ENCODE measurements around the gene HDAC2.
"Not testable (repeated sequence)": the region's sequence is repeated elsewhere in the genome, so short reads cannot be mapped to it uniquely, and the experiment has no call there.

Gene HDAC2

DNA sequence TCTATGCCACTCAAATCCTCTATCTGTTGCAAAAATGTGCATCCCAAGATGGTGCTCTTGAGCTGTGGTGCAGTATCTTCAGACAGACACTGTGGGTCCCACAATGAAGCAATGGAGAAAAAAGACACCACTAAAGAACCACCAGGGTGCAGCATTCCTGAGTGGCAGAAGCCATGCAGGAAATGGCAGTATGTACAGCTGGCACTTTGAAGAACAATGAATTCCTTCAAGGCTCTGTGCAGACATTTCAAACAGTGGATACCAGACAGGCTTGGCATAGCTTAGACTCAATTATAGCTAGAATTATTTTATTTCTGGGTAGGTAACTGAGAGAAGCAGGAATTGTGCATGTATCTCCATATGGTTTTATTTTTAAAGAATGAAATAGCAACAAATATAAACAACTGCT lies 24.0 kb upstream of the HDAC2 start:
- peak; percentile 78 for TF ChIP-seq CTCF (IDR thresholded peaks at IDR 0.05; ENCODE audit: insufficient read depth, low read depth, low read length, missing control alignments)
- no peak overlapping the region for H3K4me3 ChIP-seq (ENCODE audit: low read length)
- DNase-seq (ENCODE audit: low read depth): peak; percentile 87

- H3K4me3 ChIP-seq (ENCODE audit: low read length): no peak overlapping the region
- TF ChIP-seq CTCF (IDR thresholded peaks at IDR 0.05; ENCODE audit: insufficient read depth, low read depth, low read length, missing control alignments): no peak
- DNase-seq (ENCODE audit: low read depth): no peak
Measured at GRCh38 chr6:113989675-113990074, 18.7 kb upstream of the HDAC2 start.

DNA sequence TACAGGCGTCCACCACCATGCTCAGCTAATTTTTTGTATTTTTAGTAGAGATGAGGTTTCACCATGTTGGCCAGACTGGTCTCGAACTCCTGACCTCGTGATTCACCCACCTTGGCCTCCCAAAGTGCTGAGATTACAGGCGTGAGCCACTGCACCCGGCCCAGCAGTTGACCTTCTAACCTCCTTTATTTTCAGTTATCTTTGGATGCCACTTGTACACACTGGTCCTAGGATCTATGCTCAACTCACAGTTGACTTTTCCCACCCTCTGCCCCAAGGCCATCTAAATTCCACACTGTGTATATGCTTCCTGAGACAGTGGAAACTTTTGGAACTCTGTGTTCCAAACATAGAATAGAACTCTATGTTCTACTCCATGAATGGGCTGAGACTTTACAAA lies 11.7 kb upstream of the HDAC2 start:
- not testable (repeated sequence) for H3K4me3 ChIP-seq (ENCODE audit: low read length); DNase-seq (ENCODE audit: low read depth)

DNA sequence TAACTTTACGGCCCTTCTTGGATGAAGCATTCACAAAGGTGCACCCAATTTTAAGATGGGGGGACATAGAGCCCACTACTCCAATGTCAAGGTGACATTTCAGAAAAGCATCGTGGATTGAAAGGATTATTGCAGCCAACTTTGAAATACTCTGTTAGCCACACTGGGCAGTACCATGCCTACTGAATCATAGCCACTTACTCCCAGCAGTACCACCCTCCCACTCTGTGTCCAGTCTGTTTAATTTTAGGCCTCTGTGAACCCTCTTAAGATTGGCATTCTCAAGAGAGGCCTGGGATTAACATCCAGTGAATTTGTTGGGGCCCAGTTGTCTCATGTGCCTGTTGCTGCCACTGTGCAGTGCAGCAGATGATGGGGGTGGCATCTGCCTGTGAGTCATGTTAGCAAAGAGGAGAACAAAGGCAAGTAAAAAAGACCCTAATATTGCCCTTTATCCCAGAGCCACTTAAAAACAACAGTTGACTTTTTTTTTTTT lies 11.2 kb upstream of the HDAC2 start:
- DNase-seq (ENCODE audit: low read depth): no peak
- no peak overlapping the region for H3K4me3 ChIP-seq (ENCODE audit: low read length)
- TF ChIP-seq CTCF (IDR thresholded peaks at IDR 0.05; ENCODE audit: insufficient read depth, low read depth, low read length, missing control alignments): no peak

DNA sequence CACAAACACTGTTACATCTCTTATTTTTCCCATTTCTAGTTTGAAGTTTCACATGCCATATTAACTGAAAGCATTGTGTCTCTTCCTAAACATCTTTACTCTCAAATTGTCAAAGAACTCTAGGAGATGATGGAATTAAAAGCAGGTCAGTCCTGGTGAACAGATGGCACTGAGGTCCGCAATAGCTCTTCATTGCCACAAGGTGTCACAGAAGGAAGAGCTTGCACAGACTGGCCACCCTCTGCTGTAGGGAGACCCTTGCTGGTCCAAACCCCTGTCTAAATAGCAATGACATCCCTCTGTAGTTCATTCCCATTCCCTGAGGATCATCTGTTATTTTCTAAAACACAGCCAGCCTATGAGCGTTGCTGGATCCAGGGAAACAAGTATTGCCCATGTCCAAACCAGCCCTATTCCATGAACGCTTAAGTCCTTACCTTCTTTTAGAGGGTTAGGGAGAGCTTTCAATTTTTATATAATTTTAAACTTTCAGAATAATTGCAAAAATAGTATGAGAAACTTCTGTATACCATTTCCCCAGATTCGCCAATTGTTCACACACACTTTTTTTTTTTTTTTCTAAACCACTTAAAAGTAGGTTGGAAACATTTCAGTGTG lies 10.1 kb upstream of the HDAC2 start:
- DNase-seq (ENCODE audit: low read depth): peak; percentile 41
- no peak overlapping the region for H3K4me3 ChIP-seq (ENCODE audit: low read length)
- TF ChIP-seq CTCF (IDR thresholded peaks at IDR 0.05; ENCODE audit: insufficient read depth, low read depth, low read length, missing control alignments): peak; percentile 63

DNA sequence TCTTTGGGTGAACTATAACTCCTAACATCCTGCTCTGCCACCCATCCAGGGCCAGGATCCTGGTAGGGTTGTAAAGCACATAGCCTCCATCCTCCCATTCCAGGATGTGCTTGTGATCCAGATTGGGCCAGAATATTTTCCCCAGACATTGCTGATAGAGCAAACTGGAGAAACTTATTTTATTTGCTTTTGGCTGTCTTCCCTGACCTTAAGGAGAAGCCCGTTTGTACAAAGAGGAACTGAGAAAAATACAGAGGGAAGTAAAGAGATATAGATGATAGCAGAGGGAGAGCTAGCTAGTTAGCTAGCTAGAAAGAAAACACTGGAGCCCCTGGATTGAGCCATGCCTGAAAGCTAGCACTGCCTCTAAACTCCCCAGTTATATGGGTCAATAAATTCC lies 9.0 kb upstream of the HDAC2 start:
- no peak overlapping the region for H3K4me3 ChIP-seq (ENCODE audit: low read length)
- no peak for DNase-seq (ENCODE audit: low read depth)
- TF ChIP-seq CTCF (IDR thresholded peaks at IDR 0.05; ENCODE audit: insufficient read depth, low read depth, low read length, missing control alignments): no peak

GRCh38 chr6:113978084-113978675 lies 7.2 kb upstream of the HDAC2 start:
- no peak for TF ChIP-seq CTCF (IDR thresholded peaks at IDR 0.05; ENCODE audit: insufficient read depth, low read depth, low read length, missing control alignments)
- DNase-seq (ENCODE audit: low read depth): no peak
- H3K4me3 ChIP-seq (ENCODE audit: low read length): no peak overlapping the region
